ENCODE results near the gene CNN2. TPM values are rescaled to one million over a fixed set of nuclear protein-coding genes. Genes with fewer than 3 reads are reported as not detected.

Gene CNN2
- total and polyA plus RNA-seq, 2 of the 13 experiments (the other 11 are each of a cell fraction or from before 2014, with no cell fraction given) = 63.6 to 70.0 TPM

GRCh38 chr19:1066748-1067340 lies 40.4 kb downstream of the CNN2 start, which contains the start of gene ARHGAP45 (continued):
- no peak for TF ChIP-seq ZNF577 (CRISPR knock-in tag; IDR thresholded peaks at IDR 0.05; ENCODE audit: borderline replicate concordance, low read depth)
- peak; percentile 72; the same call in 1 of the 2 replicates for TF ChIP-seq SRY (CRISPR knock-in tag; IDR thresholded peaks at IDR 0.05)
- TF ChIP-seq, protein P1, sequence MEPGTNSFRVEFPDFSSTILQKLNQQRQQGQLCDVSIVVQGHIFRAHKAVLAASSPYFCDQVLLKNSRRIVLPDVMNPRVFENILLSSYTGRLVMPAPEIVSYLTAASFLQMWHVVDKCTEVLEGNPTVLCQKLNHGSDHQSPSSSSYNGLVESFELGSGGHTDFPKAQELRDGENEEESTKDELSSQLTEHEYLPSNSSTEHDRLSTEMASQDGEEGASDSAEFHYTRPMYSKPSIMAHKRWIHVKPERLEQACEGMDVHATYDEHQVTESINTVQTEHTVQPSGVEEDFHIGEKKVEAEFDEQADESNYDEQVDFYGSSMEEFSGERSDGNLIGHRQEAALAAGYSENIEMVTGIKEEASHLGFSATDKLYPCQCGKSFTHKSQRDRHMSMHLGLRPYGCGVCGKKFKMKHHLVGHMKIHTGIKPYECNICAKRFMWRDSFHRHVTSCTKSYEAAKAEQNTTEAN (CRISPR knock-in tag; conservative IDR thresholded peaks at IDR 0.05) = no peak
- no peak for TF ChIP-seq USF2 (IDR thresholded peaks at IDR 0.05; ENCODE audit: low read depth, low read length)
- no peak for TF ChIP-seq USF2 (CRISPR knock-in tag; IDR thresholded peaks at IDR 0.05; ENCODE audit: borderline replicate concordance)
- TF ChIP-seq NONO (IDR thresholded peaks at IDR 0.05) = no peak
- TF ChIP-seq NONO (CRISPR knock-in tag; conservative IDR thresholded peaks at IDR 0.05) = 0 out of 2 replicates have a peak, but pooled peaks have one; percentile 30
- no peak for TF ChIP-seq ZNF12 (CRISPR knock-in tag; IDR thresholded peaks at IDR 0.05)
- TF ChIP-seq HNF4G (IDR thresholded peaks at IDR 0.05; ENCODE audit: borderline replicate concordance, low read depth, low read length) = no peak
- TF ChIP-seq HNF4G (CRISPR knock-in tag; IDR thresholded peaks at IDR 0.05; ENCODE audit: borderline replicate concordance, low read depth) = 0 out of 2 replicates have a peak, but pooled peaks have one; percentile 36
- no peak for TF ChIP-seq NCOA1 (CRISPR knock-in tag; IDR thresholded peaks at IDR 0.05)
- TF ChIP-seq, protein P2, sequence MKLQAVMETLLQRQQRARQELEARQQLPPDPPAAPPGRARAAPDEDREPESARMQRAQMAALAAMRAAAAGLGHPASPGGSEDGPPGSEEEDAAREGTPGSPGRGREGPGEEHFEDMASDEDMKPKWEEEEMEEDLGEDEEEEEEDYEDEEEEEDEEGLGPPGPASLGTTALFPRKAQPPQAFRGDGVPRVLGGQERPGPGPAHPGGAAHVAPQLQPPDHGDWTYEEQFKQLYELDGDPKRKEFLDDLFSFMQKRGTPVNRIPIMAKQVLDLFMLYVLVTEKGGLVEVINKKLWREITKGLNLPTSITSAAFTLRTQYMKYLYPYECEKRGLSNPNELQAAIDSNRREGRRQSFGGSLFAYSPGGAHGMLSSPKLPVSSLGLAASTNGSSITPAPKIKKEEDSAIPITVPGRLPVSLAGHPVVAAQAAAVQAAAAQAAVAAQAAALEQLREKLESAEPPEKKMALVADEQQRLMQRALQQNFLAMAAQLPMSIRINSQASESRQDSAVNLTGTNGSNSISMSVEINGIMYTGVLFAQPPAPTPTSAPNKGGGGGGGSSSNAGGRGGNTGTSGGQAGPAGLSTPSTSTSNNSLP (IDR thresholded peaks at IDR 0.05; ENCODE audit: low read depth, low read length) = no peak
- TF ChIP-seq ZNF766 (CRISPR knock-in tag; IDR thresholded peaks at IDR 0.05; ENCODE audit: borderline replicate concordance) = no peak
- TF ChIP-seq FOXK1 (CRISPR knock-in tag; IDR thresholded peaks at IDR 0.05; ENCODE audit: borderline replicate concordance, low read depth) = no peak
- TF ChIP-seq, protein P3, sequence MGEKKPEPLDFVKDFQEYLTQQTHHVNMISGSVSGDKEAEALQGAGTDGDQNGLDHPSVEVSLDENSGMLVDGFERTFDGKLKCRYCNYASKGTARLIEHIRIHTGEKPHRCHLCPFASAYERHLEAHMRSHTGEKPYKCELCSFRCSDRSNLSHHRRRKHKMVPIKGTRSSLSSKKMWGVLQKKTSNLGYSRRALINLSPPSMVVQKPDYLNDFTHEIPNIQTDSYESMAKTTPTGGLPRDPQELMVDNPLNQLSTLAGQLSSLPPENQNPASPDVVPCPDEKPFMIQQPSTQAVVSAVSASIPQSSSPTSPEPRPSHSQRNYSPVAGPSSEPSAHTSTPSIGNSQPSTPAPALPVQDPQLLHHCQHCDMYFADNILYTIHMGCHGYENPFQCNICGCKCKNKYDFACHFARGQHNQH (CRISPR knock-in tag; IDR thresholded peaks at IDR 0.05) = no peak; the same call in 1 of the 2 replicates
- no peak for TF ChIP-seq RELA (CRISPR knock-in tag; IDR thresholded peaks at IDR 0.05)
- TF ChIP-seq, protein P4, sequence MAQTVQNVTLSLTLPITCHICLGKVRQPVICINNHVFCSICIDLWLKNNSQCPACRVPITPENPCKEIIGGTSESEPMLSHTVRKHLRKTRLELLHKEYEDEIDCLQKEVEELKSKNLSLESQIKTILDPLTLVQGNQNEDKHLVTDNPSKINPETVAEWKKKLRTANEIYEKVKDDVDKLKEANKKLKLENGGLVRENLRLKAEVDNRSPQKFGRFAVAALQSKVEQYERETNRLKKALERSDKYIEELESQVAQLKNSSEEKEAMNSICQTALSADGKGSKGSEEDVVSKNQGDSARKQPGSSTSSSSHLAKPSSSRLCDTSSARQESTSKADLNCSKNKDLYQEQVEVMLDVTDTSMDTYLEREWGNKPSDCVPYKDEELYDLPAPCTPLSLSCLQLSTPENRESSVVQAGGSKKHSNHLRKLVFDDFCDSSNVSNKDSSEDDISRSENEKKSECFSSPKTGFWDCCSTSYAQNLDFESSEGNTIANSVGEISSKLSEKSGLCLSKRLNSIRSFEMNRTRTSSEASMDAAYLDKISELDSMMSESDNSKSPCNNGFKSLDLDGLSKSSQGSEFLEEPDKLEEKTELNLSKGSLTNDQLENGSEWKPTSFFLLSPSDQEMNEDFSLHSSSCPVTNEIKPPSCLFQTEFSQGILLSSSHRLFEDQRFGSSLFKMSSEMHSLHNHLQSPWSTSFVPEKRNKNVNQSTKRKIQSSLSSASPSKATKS (CRISPR knock-in tag; IDR thresholded peaks at IDR 0.05) = no peak
- no peak for TF ChIP-seq KDM6A (CRISPR knock-in tag; IDR thresholded peaks at IDR 0.05; ENCODE audit: low read depth)
- TF ChIP-seq BHLHE40 (IDR thresholded peaks at IDR 0.05; ENCODE audit: low read length) = peak; percentile 35; the same call in 1 of the 2 replicates

Measured in HepG2 (cell line).